GM21619 (cell line): ENCODE results near the gene KRTAP12-2.
"Not testable (repeated sequence)": the region's sequence is repeated elsewhere in the genome, so short reads cannot be mapped to it uniquely, and the experiment has no call there.

Experiments used
- ATAC-seq: cut with Tn5 transposase; IDR thresholded peaks from one replicate; pipeline ENCODE4 v1.9.1; 2021; ENCODE audit not compliant: unreplicated experiment

KRTAP12-2 gene

DNA sequence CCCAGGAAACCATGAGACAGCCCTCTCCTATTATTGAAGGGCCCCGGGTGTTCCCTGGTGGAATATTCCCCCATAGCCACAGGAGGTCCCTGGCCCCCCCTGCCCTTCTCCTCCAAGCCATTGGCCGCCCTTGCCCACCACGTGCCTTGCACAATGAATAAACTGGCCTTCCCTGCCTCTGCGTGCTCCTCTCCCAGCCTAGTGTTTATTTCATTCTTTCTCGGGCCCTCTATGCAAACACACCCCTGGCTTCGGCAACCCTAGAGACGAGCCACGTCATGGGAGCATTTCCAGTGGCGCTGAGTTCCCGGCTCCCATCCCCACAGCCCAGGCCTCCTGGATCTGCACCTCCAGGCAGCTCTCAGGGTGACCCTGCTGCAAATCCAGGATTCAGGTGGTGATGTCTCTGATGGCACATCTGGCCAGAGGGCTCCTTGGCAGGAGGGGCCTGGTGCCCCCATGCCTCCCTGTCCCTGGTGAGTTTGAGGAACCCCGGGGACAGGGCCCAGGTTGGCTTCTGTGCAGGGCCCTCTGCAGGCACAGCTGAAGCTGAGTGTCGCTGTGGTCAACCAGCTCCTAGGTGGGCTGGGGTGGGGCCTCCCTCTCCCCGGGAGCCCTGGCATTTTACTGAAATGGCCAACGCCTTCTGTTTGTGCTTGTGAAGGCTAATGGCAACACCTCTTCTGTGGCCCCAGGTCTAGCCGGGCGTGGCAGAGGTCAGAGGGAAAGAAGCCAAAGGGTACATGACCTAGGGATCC, 36.4 kb upstream of the KRTAP12-2 start:
- ATAC-seq = no peak

- no peak for ATAC-seq
Measured at GRCh38 chr21:44702111-44702972, 35.6 kb upstream of the KRTAP12-2 start.

DNA sequence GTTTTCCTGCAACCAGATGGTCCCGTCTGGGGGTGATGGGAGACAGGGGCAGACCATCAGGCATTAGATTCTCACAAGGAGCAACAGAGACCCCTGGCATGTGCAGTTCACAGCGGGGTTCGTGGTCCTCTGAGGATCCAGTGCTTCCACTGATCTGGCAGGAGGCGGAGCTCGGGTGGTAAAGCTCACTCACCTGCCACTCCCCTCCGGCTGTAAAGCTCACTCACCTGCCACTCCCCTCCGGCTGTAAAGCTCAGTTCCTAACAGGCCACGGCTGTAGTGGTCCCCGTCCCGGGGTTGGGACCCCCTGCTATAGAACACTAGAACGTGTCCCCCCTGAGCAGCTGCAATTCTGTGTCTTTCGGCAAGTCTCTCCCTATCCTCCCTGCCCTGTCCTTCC, 34.8 kb upstream of the KRTAP12-2 start:
- no peak for ATAC-seq

- ATAC-seq = no peak
Measured at GRCh38 chr21:44701023-44701400, 34.3 kb upstream of the KRTAP12-2 start.

GRCh38 chr21:44700101-44701022, 33.6 kb upstream of the KRTAP12-2 start:
- no peak for ATAC-seq

DNA sequence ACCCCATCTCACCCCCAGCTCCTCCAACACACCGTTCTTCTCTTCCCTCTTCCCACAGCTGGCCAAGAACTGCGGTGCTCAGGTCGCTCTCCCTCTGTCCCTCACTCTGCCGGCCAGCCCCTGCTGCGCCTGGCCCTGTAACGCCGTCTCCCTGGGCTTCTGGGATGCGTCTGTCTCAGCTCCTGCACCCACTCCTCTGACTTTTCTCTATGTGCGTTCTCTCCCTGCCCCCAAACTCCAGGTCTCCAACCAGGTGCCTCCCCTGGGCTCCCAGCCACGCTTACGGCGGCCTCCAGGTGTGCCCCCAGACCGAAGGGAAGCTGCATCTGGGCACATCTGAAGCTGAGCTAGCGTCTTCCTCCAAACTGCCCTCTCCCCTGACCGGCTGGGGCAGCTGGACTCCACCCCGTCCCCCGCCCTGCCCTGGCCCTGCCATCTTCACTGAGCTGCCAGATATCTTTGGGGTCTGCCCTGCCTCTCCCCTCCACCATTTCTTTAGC, 32.8 kb upstream of the KRTAP12-2 start:
- ATAC-seq = no peak

GRCh38 chr21:44697811-44698734, 31.3 kb upstream of the KRTAP12-2 start:
- ATAC-seq = no peak

- ATAC-seq = not testable (repeated sequence)
Measured at GRCh38 chr21:44697172-44697810, 30.6 kb upstream of the KRTAP12-2 start, which contains the start of gene KRTAP10-12. KRTAP10-12 (plus strand) TSS chr21:44697172; CDS start chr21:44697202, 30 bp downstream.

DNA sequence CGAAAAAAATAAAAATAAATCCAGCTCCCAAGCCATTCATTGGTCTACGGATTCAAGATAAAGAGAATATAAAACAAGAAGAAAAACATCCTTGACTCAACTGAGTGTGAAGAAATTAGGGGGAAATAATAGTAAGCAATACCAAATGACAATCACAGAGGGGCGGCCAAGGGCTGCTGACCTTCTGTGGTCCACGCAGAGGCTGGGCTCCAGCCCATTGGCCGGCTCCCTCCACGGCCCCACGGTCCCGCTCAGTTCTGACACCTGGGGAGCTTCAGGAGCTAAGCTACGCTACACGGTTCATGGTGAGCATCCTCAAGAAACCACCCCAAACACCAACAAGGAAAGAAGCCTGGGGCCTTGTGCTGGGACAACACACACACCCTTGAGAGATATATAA, 29.8 kb upstream of the KRTAP12-2 start:
- ATAC-seq = no peak

DNA sequence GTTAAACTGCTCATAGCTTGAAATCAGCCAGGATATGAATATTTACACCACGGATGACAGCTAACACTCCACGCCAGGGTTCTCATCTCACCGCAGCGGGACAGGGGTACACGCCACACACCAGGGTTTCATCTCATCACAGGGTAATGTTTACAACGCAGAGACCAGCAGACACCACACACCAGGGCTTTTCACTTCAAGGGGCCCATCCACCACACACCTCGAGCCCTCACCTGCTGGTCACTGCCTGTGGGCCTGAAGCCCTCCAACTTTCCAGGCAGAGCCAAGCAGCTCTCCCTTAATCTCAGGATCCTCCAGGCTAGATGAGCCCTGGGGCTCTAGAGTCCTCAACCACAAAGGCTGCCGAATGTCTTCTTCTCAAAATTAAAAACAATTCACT, 28.9 kb upstream of the KRTAP12-2 start:
- no peak for ATAC-seq

DNA sequence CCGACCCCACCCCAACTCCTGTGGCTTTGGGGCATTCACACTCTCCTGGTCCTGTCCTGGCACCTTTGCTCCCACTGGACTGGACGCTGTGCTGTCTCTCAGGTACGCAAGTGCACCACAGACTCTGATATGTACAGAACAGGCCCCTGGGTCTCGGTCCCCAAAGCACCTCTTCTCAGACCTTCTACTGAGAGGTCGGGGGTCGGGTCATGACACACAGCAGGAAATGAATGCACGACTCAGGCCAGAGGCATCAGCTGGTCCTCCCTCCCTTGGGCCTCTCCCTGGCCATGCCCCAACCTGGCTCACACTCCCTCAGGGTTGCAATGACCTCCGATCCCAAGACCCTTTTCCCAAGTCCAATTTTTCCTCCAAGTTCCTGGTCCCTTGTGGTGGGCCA, 28.5 kb upstream of the KRTAP12-2 start:
- no peak for ATAC-seq

DNA sequence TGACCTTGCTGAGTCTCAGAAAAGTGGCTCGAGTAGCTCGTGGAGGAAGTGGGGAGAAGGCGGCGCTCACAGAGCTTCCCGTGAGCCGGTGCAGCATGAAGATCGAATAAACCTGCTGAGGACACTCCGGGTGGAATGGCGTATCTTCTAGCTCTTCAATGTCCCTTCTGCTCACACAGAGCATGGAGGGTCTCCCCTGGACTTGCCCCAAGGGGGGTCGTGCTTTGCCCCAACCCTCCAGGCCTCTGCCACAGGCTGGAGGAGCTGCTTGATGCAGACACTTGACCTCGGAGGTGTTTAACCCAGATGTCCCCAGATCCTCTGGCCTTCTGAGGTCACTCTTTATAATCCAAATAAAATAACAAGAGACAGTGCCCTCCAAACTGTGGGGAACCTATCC, 28.0 kb upstream of the KRTAP12-2 start:
- no peak for ATAC-seq

DNA sequence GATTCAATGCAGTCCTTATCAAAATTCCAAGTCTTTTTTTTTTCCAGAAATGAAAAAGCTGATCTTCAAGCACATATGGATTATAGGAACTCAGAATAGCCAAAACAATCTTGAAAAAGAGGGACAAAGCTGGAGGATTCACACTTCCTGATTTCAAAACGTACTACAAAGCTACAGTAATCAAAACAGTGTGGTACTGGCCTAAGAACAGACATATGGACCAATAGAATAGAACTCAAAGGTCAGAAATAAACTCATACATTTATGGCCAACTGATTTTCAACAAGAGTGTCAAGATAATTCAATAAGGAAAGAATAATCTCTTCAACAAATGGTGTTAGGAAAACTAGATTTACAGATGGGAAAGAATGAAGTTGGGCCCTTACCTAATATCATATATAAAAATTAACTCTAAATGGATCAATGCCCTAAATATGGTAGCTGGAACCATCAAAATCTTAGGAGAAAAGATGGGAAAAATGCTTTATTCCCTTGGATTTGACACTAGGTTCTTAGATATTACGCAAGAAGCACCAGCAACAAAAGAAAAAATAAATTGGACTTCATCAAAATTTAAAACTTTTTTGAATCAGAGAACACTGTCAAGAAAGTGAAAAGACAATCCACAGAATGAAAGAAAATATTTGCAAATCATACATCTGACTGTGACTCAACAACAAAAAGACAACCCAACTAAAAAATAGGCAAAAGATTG, 26.2 kb upstream of the KRTAP12-2 start:
- ATAC-seq = no peak

GRCh38 chr21:44691686-44692085, 25.0 kb upstream of the KRTAP12-2 start:
- ATAC-seq = no peak

GRCh38 chr21:44689740-44690139, 23.0 kb upstream of the KRTAP12-2 start:
- not testable (repeated sequence) for ATAC-seq

GRCh38 chr21:44687671-44688070, 20.9 kb upstream of the KRTAP12-2 start:
- ATAC-seq = no peak

GRCh38 chr21:44686843-44687561, 20.3 kb upstream of the KRTAP12-2 start:
- ATAC-seq = no peak
